ENCODE measurements around the gene F5.
"Not testable (repeated sequence)": the region's sequence is repeated elsewhere in the genome, so short reads cannot be mapped to it uniquely, and the experiment has no call there.

Gene F5

DNA sequence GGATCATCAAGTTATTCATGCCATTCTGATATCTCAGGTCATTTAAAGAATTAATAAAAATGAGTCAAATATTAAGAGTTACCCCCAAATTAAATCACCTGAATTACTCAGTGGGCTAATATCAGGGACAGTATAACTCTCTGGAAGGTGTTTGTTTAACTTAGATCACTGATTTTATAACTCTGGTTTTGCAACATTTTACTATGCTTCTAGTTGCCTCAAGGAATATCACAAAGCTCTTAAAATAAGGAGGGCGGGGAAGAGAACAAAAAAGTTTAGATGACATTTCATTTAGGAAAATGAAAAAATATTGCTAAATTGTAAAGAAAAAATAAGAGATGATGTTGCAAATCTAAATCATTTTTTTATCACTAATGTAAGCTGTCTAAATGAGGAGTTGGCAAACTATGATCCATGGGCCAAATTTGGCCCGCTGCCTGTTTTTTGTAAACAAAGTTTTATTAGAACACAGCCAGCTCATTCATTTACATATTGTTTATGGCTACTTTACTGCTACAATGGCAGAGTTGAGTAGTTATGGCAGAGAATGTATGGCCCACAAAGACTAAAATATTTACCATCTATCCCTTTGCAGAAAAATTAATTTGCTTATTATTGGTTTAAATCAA is 68.6 kb downstream of the F5 start:
- DNase-seq (ENCODE audit: low read depth, low spot score): no peak

GRCh38 chr1:169515641-169516040 is 70.6 kb downstream of the F5 start:
- no peak overlapping the region for H3K4me3 ChIP-seq (ENCODE audit: low read length)
- no peak for DNase-seq (ENCODE audit: low read depth, low spot score)

More for the DNA sequence above, 68.6 kb downstream of the F5 start:
- H3K4me3 ChIP-seq (ENCODE audit: low read length): no peak overlapping the region

DNA sequence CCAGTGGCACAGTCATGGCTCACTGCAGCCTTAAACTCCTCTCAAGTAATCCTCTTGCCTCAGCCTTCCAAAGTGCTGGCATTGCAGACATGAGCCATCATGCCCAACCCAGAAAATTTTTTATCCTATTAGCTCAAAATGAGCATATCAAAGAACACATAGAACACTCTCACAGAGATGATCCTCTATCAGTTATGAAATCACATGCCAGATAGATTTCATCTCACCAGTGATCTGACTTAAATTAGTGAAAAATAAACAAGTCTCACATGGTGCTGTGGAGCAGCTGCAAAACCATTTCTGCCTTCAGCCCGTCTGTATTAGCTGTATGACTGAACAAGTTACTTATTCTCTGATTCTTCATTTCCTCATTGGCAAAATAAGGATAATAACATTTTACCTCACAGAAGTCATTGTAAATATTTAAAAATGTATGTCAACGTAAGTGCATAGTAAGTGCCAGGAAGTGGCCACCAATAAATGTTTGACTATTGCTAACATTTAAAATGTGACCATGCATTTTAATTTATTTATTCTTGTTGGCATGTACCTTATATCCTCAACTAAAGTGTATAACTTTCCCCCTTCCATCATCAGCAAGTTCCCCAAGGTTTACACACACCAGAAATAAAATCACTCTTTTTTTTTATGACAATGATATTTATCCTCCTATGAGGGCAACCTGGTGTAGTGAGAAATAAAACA is 71.6 kb downstream of the F5 start:
- no peak overlapping the region for H3K4me3 ChIP-seq (ENCODE audit: low read length)
- no peak for DNase-seq (ENCODE audit: low read depth, low spot score)

DNA sequence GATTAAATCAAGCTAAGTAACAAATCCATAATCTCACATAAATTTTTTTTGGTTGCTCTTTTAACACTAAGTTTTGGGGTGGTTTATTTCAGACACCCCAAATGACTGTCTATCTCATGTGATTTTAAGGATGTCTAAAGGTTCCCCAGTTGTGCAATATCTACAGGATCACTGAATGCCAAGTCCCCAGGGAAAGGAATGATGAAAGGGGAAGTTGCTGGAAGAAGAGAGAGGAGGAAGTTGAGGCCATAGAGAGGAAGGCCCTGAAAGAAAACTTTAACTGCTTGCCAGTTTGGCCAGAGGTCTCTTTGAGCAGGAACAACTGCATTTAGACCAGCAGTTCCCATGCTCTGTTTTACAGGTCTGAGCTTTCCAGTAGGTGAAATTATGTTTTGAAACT is 73.1 kb downstream of the F5 start:
- DNase-seq (ENCODE audit: low read depth, low spot score): no peak
- H3K4me3 ChIP-seq (ENCODE audit: low read length): no peak overlapping the region

DNA sequence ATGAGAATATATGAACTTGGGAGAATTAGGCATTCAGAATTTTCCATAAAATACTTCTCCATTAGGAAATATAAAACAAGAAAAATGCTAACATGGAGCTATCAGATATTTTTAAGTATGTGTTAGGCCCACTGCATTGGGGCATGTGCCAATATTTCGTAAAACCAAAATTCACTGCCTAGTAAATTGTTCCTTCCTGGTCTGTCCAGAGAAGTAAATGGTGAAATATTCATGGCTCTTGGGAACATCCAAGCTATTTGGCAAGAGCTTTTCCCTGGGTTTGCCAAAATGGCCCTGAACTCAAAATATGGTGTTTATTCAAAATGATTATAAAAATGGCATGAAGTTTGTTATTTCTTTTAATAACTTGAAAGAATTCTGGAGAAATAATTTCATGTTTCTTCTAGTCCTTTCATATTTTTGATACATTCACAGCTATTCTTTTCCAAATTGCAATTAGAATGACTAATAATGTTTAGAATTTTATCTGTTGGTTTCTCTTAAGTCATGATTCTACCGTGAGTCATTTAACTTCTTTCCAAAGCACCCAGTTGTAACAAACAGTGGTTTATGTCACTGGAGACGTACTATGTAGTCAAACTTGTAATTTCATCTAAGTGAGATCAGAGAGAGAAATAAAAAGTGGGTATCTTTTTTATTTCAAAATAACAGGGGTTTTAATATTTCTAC is 74.8 kb downstream of the F5 start:
- no peak for DNase-seq (ENCODE audit: low read depth, low spot score)
- no peak overlapping the region for H3K4me3 ChIP-seq (ENCODE audit: low read length)

GRCh38 chr1:169510060-169510459 is 76.2 kb downstream of the F5 start:
- no peak overlapping the region for H3K4me3 ChIP-seq (ENCODE audit: low read length)
- DNase-seq (ENCODE audit: low read depth, low spot score): no peak

- no peak for DNase-seq (ENCODE audit: low read depth, low spot score)
- H3K4me3 ChIP-seq (ENCODE audit: low read length): no peak overlapping the region
These were observed 76.9 kb downstream of the F5 start for GRCh38 chr1:169509354-169509753.

DNA sequence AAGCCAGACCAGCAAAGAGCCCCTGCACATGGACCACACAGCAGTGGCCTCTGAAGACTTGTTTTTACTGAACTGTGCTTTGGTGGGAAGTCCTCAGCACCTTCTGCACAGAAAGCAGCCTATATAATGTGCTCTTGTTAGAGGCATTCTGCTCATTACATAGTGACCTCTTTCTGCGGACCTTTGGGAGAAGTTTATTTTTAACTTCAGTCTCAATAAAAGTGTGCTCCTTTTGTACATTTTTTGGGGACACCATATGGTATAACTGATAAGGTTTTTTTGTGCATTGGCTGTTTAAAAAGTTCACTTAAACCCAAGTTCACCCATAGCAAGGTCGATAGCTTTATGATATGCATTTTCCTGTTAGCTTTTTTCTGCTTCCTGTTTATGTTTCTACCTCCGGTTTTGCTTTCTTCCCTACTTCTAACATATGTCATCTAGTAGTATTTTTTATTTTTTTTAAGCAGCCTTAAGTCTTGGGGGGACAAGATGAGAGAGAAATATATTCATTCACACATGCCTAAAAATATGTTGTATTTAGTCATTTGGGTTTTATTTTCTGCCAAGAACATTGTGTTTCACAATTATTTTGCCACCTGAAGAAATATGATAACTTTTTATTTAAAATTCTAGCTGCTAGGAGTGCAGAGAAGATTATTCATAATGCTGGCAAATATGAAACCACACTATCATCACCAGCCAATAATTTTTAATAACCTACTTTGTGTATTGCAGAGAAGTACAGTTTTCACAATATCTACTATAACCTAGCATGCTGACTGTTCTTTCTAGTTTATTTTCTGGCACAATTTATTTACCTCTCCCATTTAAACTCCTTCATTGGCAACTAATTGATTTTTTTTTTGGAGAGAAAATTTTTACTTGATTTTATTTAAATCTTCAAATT is 77.6 kb downstream of the F5 start:
- no peak overlapping the region for H3K4me3 ChIP-seq (ENCODE audit: low read length)
- DNase-seq (ENCODE audit: low read depth, low spot score): no peak

- H3K4me3 ChIP-seq (ENCODE audit: low read length): no peak overlapping the region
- DNase-seq (ENCODE audit: low read depth, low spot score): no peak
These were observed 78.9 kb downstream of the F5 start for GRCh38 chr1:169507413-169507812.

DNA sequence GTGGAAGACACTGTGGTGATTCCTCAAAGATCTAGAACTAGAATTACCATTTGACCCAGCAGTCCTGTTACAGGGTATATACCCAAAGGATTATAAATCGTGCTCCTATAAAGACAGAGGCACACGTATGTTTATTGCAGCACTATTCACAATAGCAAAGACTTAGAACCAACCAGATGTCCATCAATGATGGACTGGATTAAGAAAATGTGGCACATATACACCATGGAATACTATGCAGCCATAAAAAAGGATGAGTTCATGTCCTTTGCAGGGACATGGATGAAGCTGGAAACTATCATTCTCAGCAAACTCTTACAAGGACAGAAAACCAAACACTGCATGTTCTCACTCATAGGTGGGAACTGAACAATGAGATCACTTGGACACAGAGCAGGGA is 82.7 kb downstream of the F5 start:
- not testable (repeated sequence) for H3K4me3 ChIP-seq (ENCODE audit: low read length); DNase-seq (ENCODE audit: low read depth, low spot score)

GRCh38 chr1:169499807-169500206 is 86.5 kb downstream of the F5 start:
- DNase-seq (ENCODE audit: low read depth, low spot score): no peak
- no peak overlapping the region for H3K4me3 ChIP-seq (ENCODE audit: low read length)

- H3K4me3 ChIP-seq (ENCODE audit: low read length): no peak overlapping the region
- DNase-seq (ENCODE audit: low read depth, low spot score): no peak
These were observed 89.0 kb downstream of the F5 start for GRCh38 chr1:169497317-169497716.

DNA sequence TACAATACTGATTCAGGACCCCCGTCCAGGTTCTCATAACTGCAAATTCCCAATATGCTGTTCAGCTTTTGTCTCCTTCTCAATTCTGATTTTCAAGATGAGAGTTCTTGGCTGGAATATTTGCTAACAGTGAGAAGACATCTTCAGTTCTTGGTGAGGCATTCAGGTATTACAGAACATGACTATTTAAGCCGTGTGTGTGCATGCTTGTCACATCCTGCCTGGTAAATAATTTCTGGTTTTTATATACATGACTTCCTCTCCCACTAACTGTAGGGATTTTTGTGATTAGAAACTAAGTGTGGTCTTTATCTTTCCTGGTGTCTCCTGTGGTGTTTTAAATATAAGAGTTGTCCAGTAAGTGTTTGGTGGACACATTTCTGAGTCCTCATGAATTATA is 90.4 kb downstream of the F5 start:
- DNase-seq (ENCODE audit: low read depth, low spot score): no peak
- H3K4me3 ChIP-seq (ENCODE audit: low read length): no peak overlapping the region

GRCh38 chr1:169495046-169495775 is 91.1 kb downstream of the F5 start:
- H3K4me3 ChIP-seq (ENCODE audit: low read length): no peak overlapping the region
- no peak for DNase-seq (ENCODE audit: low read depth, low spot score)

- no peak for DNase-seq (ENCODE audit: low read depth, low spot score)
These were observed 91.9 kb downstream of the F5 start for GRCh38 chr1:169494343-169494742.

GRCh38 chr1:169493251-169493650 is 93.0 kb downstream of the F5 start:
- no peak overlapping the region for H3K4me3 ChIP-seq (ENCODE audit: low read length)
- DNase-seq (ENCODE audit: low read depth, low spot score): no peak

More at GRCh38 chr1:169494343-169494742, 91.9 kb downstream of the F5 start:
- no peak overlapping the region for H3K4me3 ChIP-seq (ENCODE audit: low read length)

DNA sequence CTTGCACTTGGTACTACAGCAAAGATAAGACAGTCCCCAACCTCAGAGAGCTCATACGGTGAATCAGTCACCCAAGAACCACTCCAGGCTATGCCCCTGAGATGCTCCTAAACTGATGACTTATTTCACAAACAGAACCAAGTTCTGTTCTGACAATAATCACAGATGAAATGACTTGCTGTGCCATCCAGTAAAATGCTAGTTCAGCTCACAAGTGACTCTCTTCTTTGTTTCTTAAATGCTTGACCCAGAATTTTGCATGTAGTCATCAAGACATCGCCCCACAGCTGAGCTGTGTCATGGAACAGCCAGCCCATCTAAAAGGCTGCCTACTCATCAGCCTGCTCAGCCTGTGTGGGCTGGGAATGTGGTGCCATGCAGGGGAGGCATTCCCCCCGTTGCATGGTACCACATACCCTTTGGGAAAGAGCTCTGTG is 94.4 kb downstream of the F5 start:
- DNase-seq (ENCODE audit: low read depth, low spot score): no peak
- H3K4me3 ChIP-seq (ENCODE audit: low read length): no peak overlapping the region

DNA sequence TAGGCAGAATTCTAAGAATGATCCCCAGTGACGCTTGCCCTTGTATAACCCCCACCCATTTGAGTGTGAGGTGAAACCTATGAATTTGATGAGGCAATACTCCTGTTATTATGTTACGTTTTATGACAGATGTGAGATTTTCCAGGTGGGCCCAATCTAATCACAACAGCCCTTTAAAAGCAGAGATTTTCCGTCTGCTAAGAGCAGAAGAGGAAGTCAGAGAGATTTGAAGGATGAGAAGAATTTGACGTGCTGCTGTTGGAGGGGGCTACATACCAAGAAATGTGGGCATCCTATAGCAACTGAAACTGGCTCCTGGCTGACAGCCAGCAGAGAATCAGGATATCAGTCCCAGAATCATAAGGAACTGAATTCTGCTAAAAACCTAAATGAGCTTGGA is 98.1 kb downstream of the F5 start:
- DNase-seq (ENCODE audit: low read depth, low spot score): no peak
- H3K4me3 ChIP-seq (ENCODE audit: low read length): no peak overlapping the region

DNA sequence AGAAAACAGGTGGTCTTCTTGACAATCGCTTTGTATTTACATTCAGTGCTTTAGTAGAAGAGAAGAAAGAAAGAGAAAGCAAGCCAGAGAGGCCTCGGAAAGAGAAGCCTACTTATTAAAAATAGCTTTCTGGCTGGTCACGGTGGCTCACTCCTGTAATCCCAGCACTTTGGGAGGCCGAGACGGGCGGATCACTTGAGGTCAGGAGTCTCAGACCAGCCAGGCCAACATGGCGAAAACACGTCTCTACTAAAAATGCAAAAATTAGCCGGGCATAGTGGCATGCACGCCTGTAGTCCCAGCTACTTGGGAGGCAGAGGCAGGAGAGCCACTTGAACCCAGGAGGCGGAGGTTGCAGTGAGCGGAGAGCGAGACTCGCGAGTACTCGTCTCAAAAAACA is 98.7 kb downstream of the F5 start:
- DNase-seq (ENCODE audit: low read depth, low spot score): no peak
- no peak overlapping the region for H3K4me3 ChIP-seq (ENCODE audit: low read length)
